GM08714 (cell line): Measurements from ENCODE around the gene CENATAC.
"Not testable (repeated sequence)": the region's sequence is repeated elsewhere in the genome, so short reads cannot be mapped to it uniquely, and the experiment has no call there.

Source experiments
- H3K4me3 ChIP-seq: fragments of 200-500 bp; sonication (Bioruptor generic); 2 replicates; pipeline ENCODE4 v1.5.1; 2014; ENCODE audit warnings: mild to moderate bottlenecking, low read length, inconsistent platforms
- ZNF274 ChIP-seq: IDR thresholded peaks from 2 replicates; pipeline ENCODE4 v1.6.1; 2012; ENCODE audit warnings: mild to moderate bottlenecking, low read depth, low read length

CENATAC gene

DNA sequence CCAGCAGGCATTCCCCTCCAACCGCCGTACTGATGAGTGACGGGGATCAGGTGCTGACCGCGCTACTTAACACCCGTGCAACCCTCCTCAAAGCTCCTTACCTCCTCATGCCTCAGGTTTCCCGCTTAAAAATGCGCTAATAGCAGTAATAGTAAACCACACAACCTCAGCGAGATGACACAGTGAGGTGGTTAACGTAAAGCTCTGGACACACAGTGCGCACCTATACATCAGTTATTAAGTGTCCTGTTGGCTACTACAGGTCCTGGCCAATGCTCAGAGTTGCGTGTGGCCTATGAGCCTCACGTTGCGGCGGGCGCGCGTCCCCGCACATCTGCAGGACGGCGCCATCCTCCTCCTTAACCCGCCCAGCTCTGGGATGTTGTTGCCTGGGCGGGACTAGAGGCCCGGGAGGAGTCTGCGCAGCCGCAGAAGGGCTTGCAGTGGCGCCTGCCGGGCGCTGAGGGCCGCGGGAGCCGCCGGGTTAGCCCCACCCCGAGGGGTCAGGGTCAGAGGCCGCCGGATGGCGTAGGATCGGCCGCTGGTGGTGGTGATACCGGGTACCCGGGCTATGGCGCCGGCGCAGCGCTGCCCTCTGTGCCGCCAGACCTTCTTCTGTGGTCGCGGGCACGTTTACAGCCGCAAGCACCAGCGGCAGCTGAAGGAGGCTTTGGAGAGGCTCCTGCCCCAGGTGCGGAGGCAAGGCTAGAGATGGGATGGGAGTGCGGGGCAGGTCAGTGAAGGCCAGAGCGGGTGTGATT lies at the start of gene CENATAC:
Gene CENATAC (plus strand): TSS at position 512 of the 761 bp plus-strand sequence. CDS start 60 bp downstream, at position 572.
- peak within 1 kb of the TSS; percentile 88 for H3K4me3 ChIP-seq
- no peak for TF ChIP-seq ZNF274

- no peak for TF ChIP-seq ZNF274
- H3K4me3 ChIP-seq: no peak overlapping the region
Measured at GRCh38 chr11:118953265-118953664, 44.7 kb upstream of the CENATAC start.

DNA sequence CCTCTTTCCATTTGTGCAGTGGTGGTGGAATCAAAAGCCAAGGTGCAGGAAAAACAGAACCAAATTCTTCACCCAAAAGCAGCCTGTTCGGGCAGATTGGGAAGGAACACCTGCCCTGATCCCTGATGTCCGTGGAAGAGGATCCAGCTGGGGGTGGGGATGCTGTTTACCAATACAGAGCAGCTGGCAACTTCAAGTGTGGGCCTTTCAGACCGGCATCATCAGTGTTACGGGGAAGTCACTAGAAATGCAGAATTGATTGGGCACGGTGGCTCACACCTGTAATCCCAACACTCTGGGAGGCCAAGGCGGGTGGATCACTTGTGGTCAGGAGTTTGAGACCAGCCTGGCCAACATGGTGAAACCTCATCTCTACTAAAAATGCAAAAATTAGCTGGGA lies 44.0 kb upstream of the CENATAC start:
- not testable (repeated sequence) for H3K4me3 ChIP-seq

DNA sequence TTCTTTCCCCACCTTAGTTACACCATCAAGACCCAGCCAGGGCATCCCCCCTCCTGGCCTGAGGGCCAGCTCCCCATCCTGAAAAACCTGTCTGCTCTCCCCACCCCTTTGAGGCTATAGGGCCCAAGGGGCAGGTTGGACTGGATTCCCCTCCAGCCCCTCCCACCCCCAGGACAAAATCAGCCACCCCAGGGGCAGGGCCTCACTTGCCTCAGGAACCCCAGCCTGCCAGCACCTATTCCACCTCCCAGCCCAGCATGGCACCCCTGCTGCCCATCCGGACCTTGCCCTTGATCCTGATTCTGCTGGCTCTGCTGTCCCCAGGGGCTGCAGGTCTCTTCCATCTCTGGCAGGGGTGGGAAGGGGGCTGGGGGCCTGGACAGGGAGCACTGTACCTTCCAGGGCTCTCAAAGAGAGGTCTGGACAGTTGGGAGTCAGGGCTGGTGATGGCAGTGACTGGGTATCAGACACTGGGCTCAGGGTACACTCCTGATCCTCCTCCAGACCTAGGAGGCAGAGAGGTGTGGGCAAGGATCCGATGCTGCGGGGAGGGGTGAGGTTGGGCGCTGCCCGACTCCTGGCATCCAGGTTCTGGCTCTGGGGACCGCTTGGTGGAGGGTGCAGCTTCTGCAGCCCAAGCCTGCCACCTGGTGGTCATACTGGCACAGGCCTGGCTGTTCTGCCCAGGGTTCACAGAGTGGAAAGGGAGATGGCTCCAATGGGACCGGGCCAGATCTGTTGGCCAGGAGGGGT lies 41.7 kb upstream of the CENATAC start, which contains the start of gene UPK2:
Gene UPK2 (plus strand): TSS at position 205 of the 753 bp plus-strand sequence. CDS start 53 bp downstream, at position 258.
- no peak within 1 kb of the TSS for H3K4me3 ChIP-seq
- TF ChIP-seq ZNF274: no peak

DNA sequence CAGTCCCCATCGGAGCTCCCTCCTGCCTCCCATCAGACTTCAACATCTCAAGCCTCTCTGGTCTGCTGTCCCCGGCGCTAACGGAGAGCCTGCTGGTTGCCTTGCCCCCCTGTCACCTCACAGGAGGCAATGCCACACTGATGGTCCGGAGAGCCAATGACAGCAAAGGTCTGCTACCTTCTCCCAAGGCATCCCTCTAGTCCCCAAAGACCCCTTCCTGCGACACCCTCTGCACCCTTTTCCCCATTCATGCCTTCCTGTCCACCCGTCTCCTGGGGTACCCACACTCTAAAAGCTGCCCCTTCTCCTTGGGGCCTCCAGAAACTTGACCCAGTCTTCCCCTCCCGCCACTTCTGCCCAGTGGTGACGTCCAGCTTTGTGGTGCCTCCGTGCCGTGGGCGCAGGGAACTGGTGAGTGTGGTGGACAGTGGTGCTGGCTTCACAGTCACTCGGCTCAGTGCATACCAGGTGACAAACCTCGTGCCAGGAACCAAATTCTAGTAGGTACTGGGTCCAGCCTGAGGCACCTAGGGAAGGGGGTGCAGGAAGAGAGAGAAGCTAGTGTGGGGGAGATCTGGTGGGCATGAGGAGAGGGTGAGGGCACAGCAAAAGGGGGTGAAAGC lies 41.0 kb upstream of the CENATAC start:
- H3K4me3 ChIP-seq: no peak overlapping the region
- TF ChIP-seq ZNF274: no peak

GRCh38 chr11:118957549-118957948 lies 40.4 kb upstream of the CENATAC start:
- H3K4me3 ChIP-seq: no peak overlapping the region
- TF ChIP-seq ZNF274: no peak

DNA sequence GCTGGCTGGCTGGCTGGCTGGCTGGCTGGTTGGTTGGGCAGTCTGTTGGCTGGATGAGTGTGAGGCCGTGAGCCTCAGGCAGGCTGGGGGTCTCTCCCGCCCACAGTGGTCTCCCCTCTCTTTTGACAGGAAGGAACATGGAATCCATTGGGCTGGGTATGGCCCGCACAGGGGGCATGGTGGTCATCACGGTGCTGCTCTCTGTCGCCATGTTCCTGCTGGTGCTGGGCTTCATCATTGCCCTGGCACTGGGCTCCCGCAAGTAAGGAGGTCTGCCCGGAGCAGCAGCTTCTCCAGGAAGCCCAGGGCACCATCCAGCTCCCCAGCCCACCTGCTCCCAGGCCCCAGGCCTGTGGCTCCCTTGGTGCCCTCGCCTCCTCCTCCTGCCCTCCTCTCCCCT lies 40.0 kb upstream of the CENATAC start:
- no peak for TF ChIP-seq ZNF274
- no peak overlapping the region for H3K4me3 ChIP-seq

GRCh38 chr11:118958577-118958976 lies 39.4 kb upstream of the CENATAC start:
- no peak for TF ChIP-seq ZNF274
- H3K4me3 ChIP-seq: no peak overlapping the region

DNA sequence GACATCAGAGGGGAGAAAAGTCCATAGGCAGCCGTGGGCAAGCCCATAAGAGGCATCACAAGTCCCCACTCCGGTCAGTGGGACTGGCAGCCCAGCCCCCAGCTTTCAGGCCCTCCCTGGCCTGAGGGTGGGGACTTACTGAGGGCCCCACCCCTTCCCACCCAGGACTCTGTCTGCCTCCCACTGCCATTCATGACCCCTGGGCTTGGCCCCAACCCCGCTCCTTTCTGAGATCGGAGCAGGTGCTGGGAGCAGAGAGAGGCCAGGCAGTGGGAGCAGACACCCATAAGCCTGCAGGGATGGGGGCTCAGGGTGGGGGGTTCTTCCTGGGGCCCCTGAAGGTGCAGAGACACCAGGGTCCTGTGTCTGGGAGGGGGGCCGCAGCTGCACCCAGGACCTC lies 36.7 kb upstream of the CENATAC start:
- TF ChIP-seq ZNF274: no peak
- H3K4me3 ChIP-seq: no peak overlapping the region

GRCh38 chr11:118961591-118961990 lies 36.3 kb upstream of the CENATAC start:
- TF ChIP-seq ZNF274: no peak
- no peak overlapping the region for H3K4me3 ChIP-seq

- not testable (repeated sequence) for H3K4me3 ChIP-seq
Measured at GRCh38 chr11:118969508-118969907, 28.4 kb upstream of the CENATAC start.

- no peak for TF ChIP-seq ZNF274
- H3K4me3 ChIP-seq: no peak within 1 kb of the TSS
Measured at GRCh38 chr11:118971646-118972045, 26.3 kb upstream of the CENATAC start, which contains the start of gene FOXR1. Gene FOXR1 (plus strand): TSS chr11:118971761. CDS start chr11:118971932, 171 bp downstream.

- TF ChIP-seq ZNF274: no peak
Measured at GRCh38 chr11:118973985-118974384, 24.0 kb upstream of the CENATAC start.

GRCh38 chr11:118975771-118976709 lies 21.9 kb upstream of the CENATAC start:
- TF ChIP-seq ZNF274: no peak
- H3K4me3 ChIP-seq: no peak overlapping the region

More at GRCh38 chr11:118973985-118974384, 24.0 kb upstream of the CENATAC start:
- no peak overlapping the region for H3K4me3 ChIP-seq
